NT2/D1 (cell line): ENCODE results near the gene PARD3.

Experiments used
- SUZ12 ChIP-seq: IDR thresholded peaks from 2 replicates; pipeline ENCODE4 v1.6.1; 2011; ENCODE audit not compliant: insufficient read length, insufficient read depth; ENCODE audit errors: extremely low read depth
- YY1 ChIP-seq: IDR thresholded peaks from 2 replicates; pipeline ENCODE4 v1.6.1; 2011; ENCODE audit not compliant: insufficient read length, insufficient read depth
- ZNF274 ChIP-seq: IDR thresholded peaks from 2 replicates; pipeline ENCODE4 v1.6.1; 2011; ENCODE audit warnings: mild to moderate bottlenecking, low read depth, low read length

DNA sequence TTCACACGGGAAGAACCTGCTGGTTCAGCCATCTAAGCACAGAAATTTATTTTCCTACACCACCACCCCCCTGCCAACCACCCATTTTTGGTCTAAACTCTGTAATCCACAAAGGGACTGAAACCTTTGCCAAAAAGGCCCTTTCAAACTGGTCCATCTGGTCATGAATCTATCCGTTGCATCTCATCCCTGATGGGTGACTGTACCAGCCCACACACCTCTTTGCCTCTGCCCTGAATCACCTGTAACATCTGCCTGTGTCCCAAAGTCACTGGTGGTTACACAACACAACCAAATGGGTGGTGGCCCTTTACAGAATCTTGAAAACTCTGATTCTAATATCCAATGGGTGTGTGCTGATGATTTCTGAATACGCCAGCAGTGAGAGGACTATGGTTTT lies 503.4 kb downstream of the PARD3 start:
- TF ChIP-seq SUZ12 (no peak), YY1 (no peak), ZNF274 (no peak)
